GM23338 (cell line): ENCODE results near the gene F2RL3. TPM values are rescaled to one million over a fixed set of nuclear protein-coding genes. Genes with fewer than 3 reads are reported as not detected.

ENCODE experiments used
- ATAC-seq: fragments of 200-7000 bp; cut with Tn5 transposase; 3 replicates; pipeline ENCODE4 v1.9.1; 2020
- DNase-seq: peaks from one replicate; pipeline ENCODE4 v3.0.0-alpha.2; 2015; ENCODE audit warnings: low spot score
- H2AFZ ChIP-seq: fragments of 200-600 bp; sonication (generic); 2 replicates; pipeline ENCODE4 v1.8.0; 2016; ENCODE audit warnings: antibody characterized with exemption, mild to moderate bottlenecking, moderate library complexity
- H3F3A ChIP-seq: fragments of 200-600 bp; sonication (generic); replicated peaks from 2 replicates; pipeline ENCODE4 v1.8.0; 2017; ENCODE audit warnings: antibody characterized with exemption, mixed run types, low read depth
- H3K27ac ChIP-seq: fragments of 200-600 bp; sonication (generic); 2 replicates; pipeline ENCODE4 v1.6.1; 2016; ENCODE audit warnings: low read depth
- H3K27me3 ChIP-seq: fragments of 200-600 bp; sonication (generic); 2 replicates; pipeline ENCODE4 v1.8.0; 2016; ENCODE audit warnings: mild to moderate bottlenecking, mixed run types, moderate library complexity; ENCODE audit not compliant: insufficient read depth
- H3K36me3 ChIP-seq: fragments of 200-600 bp; sonication (generic); 2 replicates; pipeline ENCODE4 v1.8.0; 2016; ENCODE audit warnings: mild to moderate bottlenecking; ENCODE audit not compliant: insufficient read depth
- H3K4me1 ChIP-seq: fragments of 200-600 bp; sonication (generic); 2 replicates; pipeline ENCODE4 v1.8.0; 2016; ENCODE audit warnings: mild to moderate bottlenecking, moderate library complexity; ENCODE audit not compliant: insufficient read depth
- H3K4me2 ChIP-seq: fragments of 200-600 bp; sonication (generic); 2 replicates; pipeline ENCODE4 v1.7.1; 2017; ENCODE audit warnings: mixed run types
- H3K4me3 ChIP-seq: fragments of 200-600 bp; sonication (generic); 2 replicates; pipeline ENCODE4 v1.6.1; 2016; ENCODE audit warnings: mixed run types
- H3K79me2 ChIP-seq: fragments of 200-600 bp; sonication (generic); replicated peaks from 2 replicates; pipeline ENCODE4 v1.8.0; 2017; ENCODE audit warnings: mild to moderate bottlenecking; ENCODE audit not compliant: insufficient read depth
- H3K9me2 ChIP-seq: fragments of 200-600 bp; sonication (generic); 2 replicates; pipeline ENCODE4 v1.8.0; 2017; ENCODE audit not compliant: insufficient read depth
- H4K20me1 ChIP-seq: fragments of 200-600 bp; sonication (generic); replicated peaks from 2 replicates; pipeline ENCODE4 v1.8.0; 2017; ENCODE audit warnings: mild to moderate bottlenecking; ENCODE audit not compliant: insufficient read depth
- H3K27ac Mint-ChIP-seq: 2 replicates; pipeline ENCODE4 v1.8.0; 2020; ENCODE audit warnings: inconsistent platforms, mild to moderate bottlenecking, moderate library complexity, mixed read lengths
- H3K27me3 Mint-ChIP-seq: 3 replicates; pipeline ENCODE4 v1.8.0; 2022; ENCODE audit warnings: low read depth, mild to moderate bottlenecking, moderate library complexity, mixed read lengths, inconsistent platforms; ENCODE audit not compliant: insufficient read depth, poor library complexity
- H3K36me3 Mint-ChIP-seq: 3 replicates; pipeline ENCODE4 v1.8.0; 2021; ENCODE audit warnings: low read depth, mild to moderate bottlenecking, inconsistent platforms, moderate library complexity, mixed read lengths
- H3K4me1 Mint-ChIP-seq: 3 replicates; pipeline ENCODE4 v1.8.0; 2020; ENCODE audit warnings: mild to moderate bottlenecking, inconsistent platforms, mixed read lengths
- H3K4me3 Mint-ChIP-seq: 3 replicates; pipeline ENCODE4 v1.8.0; 2021; ENCODE audit warnings: moderate library complexity, mild to moderate bottlenecking, inconsistent platforms, mixed read lengths
- H3K9me3 Mint-ChIP-seq: 3 replicates; pipeline ENCODE4 v1.8.0; 2020; ENCODE audit warnings: moderate library complexity, mild to moderate bottlenecking, inconsistent platforms, mixed read lengths
- CREB1 ChIP-seq: fragments of 250-450 bp; sonication (Bioruptor Pico); IDR thresholded peaks from 2 replicates; pipeline ENCODE4 v1.5.0; 2020; ENCODE audit warnings: low read depth, mild to moderate bottlenecking, moderate library complexity
- EZH2 ChIP-seq: fragments of 200-600 bp; sonication (generic); IDR thresholded peaks from one replicate; pipeline ENCODE4 v1.8.0; 2017; ENCODE audit warnings: antibody characterized with exemption, mild to moderate bottlenecking, low read depth; ENCODE audit not compliant: unreplicated experiment
- JUNB ChIP-seq: IDR thresholded peaks from one replicate; pipeline ENCODE4 v1.6.1; 2016; ENCODE audit warnings: antibody characterized with exemption; ENCODE audit not compliant: unreplicated experiment
- NANOG ChIP-seq: IDR thresholded peaks from 2 replicates; pipeline ENCODE4 v1.6.1; 2016; ENCODE audit warnings: antibody characterized with exemption, borderline replicate concordance
- ZNF114 ChIP-seq: fragments of 250-450 bp; sonication (Bioruptor Pico); IDR thresholded peaks from 2 replicates; pipeline ENCODE4 v1.5.0; 2020; ENCODE audit warnings: mild to moderate bottlenecking, moderate library complexity
- ZNF331 ChIP-seq: fragments of 250-450 bp; sonication (Bioruptor Pico); IDR thresholded peaks from 2 replicates; pipeline ENCODE4 v1.5.0; 2020; ENCODE audit warnings: low read depth, mild to moderate bottlenecking, moderate library complexity
- polyA plus RNA-seq: library from polyadenylated mRNA; unstranded; fragments of >200 nt; fragmentation: Nextera tagmentation; extraction: Ambion mirVana; gene quantifications from 2 replicates; pipeline ENCODE4 v1.2.1, GENCODE V29; 2016
- total RNA-seq: library from RNA; depleted of rRNA; stranded (reverse); fragments of >200 nt; shearing (Covaris generic); gene quantifications from 2 replicates; pipeline ENCODE4 v1.2.3, GENCODE V29; 2014
- TF ChIP-seq, protein P1 (sequence below): IDR thresholded peaks from 2 replicates; pipeline ENCODE4 v1.6.1; 2016; ENCODE audit warnings: antibody characterized with exemption
- TF ChIP-seq, protein P2 (sequence below): fragments of 250-450 bp; sonication (Bioruptor Pico); IDR thresholded peaks from 2 replicates; pipeline ENCODE4 v1.5.0; 2020; ENCODE audit warnings: mild to moderate bottlenecking, moderate library complexity

The F2RL3 gene
- total and polyA plus RNA-seq, 2 experiments from 2014 or later, result not detected

DNA sequence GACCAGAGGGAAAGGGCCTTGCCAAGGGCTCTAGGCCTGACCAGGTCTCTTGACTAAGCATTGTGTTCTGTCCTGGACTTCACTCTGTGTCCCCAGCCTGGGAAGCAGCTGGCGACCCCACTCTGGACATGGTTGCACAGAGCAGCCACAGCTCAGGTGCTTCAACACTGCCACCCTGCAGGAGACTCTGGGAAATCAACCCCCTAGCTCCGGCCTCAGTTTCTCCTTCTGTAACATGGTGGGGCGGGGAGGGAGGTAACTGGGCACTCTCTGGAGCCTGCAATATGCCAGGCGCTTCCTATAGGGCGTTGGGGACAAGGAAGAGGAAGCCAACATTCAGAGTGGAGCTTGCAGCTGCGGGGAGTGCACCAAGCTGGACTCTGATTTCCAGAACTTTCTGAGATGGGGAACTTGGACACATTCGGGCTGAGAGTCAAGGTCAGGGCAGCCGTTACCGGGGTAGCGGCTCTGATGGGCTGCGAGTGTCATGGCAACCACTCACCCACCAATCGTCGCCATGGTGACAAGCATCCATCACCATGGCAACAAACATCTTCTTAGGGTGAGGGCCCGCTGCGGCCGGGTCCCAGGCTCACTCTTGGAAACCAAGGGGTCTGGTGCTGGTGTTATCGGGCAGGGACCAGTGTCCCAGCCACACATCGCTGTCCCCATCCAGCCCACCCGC, 12.8 kb downstream of the F2RL3 start (continued):
- TF ChIP-seq, protein P1, sequence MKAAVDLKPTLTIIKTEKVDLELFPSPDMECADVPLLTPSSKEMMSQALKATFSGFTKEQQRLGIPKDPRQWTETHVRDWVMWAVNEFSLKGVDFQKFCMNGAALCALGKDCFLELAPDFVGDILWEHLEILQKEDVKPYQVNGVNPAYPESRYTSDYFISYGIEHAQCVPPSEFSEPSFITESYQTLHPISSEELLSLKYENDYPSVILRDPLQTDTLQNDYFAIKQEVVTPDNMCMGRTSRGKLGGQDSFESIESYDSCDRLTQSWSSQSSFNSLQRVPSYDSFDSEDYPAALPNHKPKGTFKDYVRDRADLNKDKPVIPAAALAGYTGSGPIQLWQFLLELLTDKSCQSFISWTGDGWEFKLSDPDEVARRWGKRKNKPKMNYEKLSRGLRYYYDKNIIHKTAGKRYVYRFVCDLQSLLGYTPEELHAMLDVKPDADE, result no peak
- no peak for TF ChIP-seq JUNB
- TF ChIP-seq, protein P2, sequence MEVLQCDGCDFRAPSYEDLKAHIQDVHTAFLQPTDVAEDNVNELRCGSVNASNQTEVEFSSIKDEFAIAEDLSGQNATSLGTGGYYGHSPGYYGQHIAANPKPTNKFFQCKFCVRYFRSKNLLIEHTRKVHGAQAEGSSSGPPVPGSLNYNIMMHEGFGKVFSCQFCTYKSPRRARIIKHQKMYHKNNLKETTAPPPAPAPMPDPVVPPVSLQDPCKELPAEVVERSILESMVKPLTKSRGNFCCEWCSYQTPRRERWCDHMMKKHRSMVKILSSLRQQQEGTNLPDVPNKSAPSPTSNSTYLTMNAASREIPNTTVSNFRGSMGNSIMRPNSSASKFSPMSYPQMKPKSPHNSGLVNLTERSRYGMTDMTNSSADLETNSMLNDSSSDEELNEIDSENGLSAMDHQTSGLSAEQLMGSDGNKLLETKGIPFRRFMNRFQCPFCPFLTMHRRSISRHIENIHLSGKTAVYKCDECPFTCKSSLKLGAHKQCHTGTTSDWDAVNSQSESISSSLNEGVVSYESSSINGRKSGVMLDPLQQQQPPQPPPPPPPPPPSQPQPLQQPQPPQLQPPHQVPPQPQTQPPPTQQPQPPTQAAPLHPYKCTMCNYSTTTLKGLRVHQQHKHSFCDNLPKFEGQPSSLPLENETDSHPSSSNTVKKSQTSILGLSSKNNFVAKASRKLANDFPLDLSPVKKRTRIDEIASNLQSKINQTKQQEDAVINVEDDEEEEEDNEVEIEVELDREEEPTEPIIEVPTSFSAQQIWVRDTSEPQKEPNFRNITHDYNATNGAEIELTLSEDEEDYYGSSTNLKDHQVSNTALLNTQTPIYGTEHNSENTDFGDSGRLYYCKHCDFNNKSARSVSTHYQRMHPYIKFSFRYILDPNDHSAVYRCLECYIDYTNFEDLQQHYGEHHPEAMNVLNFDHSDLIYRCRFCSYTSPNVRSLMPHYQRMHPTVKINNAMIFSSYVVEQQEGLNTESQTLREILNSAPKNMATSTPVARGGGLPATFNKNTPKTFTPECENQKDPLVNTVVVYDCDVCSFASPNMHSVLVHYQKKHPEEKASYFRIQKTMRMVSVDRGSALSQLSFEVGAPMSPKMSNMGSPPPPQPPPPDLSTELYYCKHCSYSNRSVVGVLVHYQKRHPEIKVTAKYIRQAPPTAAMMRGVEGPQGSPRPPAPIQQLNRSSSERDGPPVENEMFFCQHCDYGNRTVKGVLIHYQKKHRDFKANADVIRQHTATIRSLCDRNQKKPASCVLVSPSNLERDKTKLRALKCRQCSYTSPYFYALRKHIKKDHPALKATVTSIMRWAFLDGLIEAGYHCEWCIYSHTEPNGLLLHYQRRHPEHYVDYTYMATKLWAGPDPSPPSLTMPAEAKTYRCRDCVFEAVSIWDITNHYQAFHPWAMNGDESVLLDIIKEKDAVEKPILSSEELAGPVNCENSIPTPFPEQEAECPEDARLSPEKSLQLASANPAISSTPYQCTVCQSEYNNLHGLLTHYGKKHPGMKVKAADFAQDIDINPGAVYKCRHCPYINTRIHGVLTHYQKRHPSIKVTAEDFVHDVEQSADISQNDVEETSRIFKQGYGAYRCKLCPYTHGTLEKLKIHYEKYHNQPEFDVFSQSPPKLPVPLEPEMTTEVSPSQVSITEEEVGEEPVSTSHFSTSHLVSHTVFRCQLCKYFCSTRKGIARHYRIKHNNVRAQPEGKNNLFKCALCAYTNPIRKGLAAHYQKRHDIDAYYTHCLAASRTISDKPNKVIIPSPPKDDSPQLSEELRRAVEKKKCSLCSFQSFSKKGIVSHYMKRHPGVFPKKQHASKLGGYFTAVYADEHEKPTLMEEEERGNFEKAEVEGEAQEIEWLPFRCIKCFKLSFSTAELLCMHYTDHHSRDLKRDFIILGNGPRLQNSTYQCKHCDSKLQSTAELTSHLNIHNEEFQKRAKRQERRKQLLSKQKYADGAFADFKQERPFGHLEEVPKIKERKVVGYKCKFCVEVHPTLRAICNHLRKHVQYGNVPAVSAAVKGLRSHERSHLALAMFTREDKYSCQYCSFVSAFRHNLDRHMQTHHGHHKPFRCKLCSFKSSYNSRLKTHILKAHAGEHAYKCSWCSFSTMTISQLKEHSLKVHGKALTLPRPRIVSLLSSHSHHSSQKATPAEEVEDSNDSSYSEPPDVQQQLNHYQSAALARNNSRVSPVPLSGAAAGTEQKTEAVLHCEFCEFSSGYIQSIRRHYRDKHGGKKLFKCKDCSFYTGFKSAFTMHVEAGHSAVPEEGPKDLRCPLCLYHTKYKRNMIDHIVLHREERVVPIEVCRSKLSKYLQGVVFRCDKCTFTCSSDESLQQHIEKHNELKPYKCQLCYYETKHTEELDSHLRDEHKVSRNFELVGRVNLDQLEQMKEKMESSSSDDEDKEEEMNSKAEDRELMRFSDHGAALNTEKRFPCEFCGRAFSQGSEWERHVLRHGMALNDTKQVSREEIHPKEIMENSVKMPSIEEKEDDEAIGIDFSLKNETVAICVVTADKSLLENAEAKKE (CRISPR knock-in tag), result no peak
- TF ChIP-seq EZH2, result no peak
- TF ChIP-seq CREB1 (CRISPR knock-in tag), result no peak
- TF ChIP-seq ZNF331, result no peak
- no peak for TF ChIP-seq ZNF114 (CRISPR knock-in tag)

DNA sequence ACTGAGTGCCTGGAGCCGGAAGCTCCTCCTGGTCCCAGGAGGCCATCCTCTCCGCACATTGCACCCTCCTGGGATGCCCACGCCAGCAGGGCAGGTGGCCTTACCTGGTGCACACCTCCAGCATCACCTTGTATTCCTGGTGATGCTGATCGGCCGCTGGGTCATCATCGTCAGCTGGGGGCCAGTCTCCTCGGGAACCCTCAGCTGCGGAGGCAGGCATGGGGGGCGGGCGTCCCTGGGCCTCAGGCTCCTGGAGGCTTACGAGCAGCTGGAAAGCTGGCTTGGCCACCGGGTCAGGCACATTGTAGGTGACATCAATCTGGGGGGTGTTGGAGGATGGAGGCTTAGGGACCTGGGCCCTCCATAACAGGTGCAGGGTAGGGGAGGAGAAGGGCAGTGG, 13.7 kb downstream of the F2RL3 start:
- Histone ChIP-seq H3K4me2 (no peak overlapping the region), H3K9me2 (no peaks in the 10 kb centered on the region), H3K27ac (no peak overlapping the region), H3K36me3 (no peaks in the 10 kb centered on the region), H3K4me1 (no peaks in the 10 kb centered on the region), H3K4me3 (no peak overlapping the region), H4K20me1 (no peaks in the 10 kb centered on the region), H3K27me3 (peaks cover 12% of the 10 kb centered on the region), H2AFZ (no peak overlapping the region), H3K79me2 (no peaks in the 10 kb centered on the region), H3F3A (no peaks in the 10 kb centered on the region)
- DNase-seq, result no peak
- Mint-ChIP-seq H3K36me3 (no peaks in the 10 kb centered on the region), H3K27me3 (peaks cover 19% of the 10 kb centered on the region), H3K27ac (no peak overlapping the region), H3K4me1 (peaks cover 2% of the 10 kb centered on the region; the same call in 1 of the 3 replicates), H3K4me3 (no peak overlapping the region), H3K9me3 (no peaks in the 10 kb centered on the region; the same call in 2 of the 3 replicates)
- no peak for ATAC-seq
- no peak for TF ChIP-seq NANOG
- TF ChIP-seq, protein P2 (CRISPR knock-in tag), result no peak
- no peak for TF ChIP-seq JUNB
